EH (cell line): ENCODE measurements around the gene SELENOK.

Experiments used
- DNase-seq: peaks from one replicate; pipeline ENCODE4 v3.0.0-alpha.2; 2015; ENCODE audit warnings: low read depth

The SELENOK gene

DNA sequence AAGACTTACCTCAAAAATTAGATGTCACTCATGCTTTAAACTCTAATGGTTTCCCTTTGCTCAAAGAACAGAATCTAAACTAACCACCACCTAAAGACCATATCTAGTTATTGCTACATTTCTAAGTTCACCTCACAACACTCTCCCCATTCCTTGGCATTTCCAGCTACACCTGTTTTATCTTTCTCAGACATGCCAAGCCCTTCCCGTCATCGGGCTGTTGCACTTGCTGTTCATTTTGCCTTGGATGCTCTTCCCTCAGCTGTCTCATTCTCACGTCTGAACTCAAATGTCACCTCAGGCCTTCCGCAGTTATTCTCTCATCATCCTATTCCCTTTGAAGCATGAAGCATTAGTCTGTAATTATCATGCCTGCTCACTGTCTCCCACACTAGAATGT is 8.7 kb downstream of the SELENOK start:
- DNase-seq, result no peak

DNA sequence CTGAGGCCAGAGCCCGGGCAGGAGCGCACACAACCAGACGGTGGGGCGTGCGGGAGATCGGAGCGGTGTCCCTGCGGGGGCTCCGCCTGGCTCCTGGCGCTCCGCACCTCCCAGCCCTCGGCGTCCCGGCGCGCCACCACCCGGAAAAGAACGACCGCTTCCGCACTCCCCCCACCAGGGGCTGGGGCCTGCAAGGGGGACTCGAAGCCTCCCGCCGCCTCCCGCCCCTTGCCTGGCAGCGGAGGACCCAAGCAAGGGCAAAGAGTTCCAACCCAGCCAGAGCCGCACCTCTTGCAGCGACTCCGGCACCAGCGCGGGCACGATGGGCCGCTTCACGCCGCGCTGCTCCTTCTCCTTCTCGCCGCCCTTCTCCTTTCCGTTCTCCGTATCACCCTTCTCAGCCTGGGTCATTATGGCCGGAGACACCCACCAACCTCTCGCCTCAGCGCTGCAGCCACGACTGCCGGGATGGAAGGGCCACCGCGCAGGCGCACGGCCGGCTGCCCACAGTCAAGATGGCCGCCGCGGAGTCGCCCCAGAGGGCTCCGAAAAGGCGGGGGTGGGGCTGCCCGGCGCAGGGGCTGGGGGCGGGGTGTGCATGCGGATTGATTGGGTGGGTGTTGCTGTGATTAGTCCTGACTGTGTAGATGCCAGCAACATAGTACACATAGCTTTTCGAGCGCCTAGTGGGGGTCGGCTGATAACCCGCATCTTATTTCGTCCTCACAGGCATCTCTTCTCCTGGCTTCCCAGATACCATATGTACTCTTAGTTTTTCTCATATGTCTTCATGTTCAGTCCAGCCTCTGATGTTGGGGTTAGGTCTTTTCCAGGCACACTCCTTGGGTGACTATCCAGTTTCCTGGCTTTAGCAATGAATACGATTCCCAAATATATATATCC is 9.7 kb downstream of the SELENOK start, which contains the start of gene ACTR8:
Gene ACTR8, minus strand, starts transcription at position 462 of the 903 bp plus-strand sequence. Its CDS starts 51 bp downstream, at position 411.
- peak; percentile 87 for DNase-seq

DNA sequence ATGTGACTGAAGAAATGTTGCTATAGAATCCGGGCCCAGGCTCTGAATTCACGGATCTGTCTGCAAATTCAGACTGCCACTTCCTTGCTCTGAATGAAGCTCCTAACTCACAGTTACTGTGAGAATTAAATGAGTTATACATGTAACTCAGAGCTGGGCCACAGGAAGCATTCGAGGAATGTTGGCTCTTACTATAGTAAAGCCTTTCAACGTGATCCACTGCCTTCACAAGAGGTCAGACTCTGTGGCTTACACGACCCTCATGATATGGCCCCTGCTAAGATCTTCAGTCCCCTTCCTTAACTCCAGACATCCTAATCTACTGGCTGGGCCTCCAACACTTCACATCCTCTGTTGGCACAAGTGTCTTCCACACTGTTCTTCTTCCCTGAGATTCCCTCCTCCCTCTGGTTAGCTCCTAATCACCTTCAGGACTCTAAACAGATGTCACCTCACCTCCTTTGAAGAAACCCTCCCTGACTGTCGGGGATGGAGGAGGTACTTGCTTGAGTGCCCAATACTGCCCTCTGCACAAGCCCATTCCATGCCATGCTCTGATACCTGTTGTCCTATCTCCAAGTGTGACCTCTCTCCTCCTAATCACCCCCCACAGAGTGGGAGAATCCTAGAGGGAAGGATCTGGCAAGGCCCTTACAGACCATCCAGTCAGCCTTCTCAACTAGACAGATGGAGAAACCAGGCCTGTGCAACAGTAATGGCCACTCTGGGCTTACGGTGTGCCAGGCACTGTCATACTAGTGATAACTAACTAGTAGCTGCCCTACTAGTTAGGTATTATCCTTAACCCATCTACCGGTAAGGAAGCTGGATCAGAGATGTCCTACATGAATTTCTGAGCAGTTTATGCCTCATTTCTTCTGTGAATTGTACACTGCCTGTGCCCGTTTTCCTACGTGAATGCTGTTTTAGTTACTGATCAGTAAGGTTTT is 11.0 kb downstream of the SELENOK start:
- DNase-seq, result peak; percentile 66

DNA sequence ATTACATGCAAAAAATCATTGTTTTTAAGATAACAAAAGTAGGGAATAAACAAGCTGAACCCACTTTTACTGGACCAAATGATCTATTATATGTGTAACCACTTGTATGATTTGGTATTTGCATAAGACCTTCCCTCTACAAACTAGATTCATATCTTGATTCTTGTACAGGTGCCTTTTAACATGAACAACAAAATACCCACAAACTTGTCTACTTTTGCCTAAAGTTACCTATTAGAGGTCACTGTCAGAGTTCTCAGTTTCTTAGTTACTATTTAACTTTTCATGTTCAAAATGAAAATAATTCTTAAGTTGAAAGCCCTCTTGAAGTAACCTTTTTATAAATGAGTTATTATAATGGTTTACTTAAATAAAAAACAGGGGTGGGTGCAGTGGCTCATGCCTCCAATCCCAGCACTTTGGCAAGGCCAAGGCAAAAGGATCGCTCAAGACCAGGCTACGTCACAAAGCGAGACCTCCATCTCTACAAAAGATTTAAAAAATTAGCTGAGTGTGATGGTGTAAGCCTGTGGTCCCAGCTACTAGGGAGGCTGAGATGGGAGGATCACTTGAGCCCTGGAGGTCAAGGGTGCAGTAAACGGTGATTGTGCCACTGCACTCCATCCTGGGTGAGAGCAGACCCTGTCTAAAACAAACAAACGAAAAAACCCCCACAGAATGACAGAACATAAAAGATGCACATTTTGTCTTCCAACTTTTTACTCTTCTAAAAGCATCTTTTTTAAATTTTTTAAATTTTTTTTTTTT is 25.7 kb downstream of the SELENOK start:
- no peak for DNase-seq

DNA sequence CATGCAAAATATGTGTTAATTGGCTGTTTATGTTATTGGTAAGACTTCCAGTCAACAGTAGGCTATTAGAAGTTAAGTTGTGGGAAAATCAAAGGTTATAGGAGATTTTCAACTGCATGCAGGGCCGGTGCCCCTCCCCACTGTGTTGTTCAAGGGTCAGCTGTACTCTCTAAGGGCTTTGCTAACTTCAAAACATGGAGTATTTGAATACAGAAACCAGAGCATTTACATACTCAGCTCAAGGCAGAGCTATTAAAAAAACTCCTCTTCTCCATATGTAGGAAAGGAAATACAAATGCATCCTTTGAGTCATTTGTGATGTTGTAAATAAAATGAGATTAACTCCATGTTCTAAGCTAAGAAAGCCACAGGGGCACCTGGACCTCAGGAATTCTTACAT is 28.5 kb downstream of the SELENOK start:
- no peak for DNase-seq

DNA sequence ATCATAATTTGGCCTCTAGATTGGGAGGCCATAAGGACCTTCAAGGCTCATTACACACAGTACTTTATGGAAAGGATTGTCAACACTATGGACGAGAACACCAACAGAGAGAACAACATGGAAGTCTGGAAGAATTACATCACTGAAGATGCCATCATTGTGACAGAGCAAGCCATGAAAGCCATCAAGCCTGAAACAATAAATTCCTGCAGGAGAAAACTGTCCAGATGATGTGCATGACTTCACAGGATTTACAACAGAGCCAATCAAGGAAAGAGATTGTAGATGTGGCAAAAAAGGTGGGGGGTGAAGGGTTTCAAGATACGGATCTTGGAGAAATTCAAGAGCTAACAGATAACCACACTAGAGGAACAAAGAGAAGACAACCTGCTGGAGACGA is 29.4 kb downstream of the SELENOK start:
- DNase-seq, result no peak

DNA sequence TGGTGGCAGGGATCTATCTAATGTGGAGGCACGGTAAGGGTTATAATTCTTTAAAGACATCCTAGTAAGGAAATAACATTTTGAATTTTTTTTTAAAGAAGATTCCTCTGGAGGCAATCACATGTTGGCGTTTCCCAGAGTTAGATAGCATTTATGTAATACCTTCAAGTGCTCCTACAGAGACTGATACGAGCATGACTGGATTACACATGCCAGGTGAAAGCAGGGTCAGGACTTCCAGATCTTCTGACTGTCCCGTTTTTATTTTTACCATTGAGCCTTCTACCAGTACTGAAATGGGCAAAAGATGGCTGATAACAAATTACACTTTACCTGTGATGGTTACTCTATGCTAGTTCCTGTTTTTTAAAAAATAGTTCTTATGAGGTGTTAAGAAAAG is 31.5 kb downstream of the SELENOK start:
- no peak for DNase-seq

DNA sequence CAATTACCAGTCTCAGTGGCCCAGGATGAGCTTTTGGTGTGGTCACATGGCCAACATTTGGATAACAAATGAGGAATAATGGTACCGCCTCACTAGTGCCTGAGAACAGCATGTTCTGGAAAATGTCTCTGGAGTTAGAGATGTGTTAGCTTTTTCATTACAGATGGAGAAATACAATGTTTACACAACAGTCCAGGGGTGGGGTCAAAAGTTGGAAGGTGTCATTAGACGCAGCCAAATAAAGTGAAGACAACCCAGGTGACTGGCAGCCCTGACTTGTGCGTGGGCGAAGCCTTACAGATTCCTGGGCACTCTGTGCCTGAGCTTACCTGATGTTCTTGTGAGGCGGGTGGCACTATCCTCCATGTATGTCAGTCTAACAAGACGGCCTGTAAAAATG is 32.5 kb downstream of the SELENOK start:
- DNase-seq, result no peak

DNA sequence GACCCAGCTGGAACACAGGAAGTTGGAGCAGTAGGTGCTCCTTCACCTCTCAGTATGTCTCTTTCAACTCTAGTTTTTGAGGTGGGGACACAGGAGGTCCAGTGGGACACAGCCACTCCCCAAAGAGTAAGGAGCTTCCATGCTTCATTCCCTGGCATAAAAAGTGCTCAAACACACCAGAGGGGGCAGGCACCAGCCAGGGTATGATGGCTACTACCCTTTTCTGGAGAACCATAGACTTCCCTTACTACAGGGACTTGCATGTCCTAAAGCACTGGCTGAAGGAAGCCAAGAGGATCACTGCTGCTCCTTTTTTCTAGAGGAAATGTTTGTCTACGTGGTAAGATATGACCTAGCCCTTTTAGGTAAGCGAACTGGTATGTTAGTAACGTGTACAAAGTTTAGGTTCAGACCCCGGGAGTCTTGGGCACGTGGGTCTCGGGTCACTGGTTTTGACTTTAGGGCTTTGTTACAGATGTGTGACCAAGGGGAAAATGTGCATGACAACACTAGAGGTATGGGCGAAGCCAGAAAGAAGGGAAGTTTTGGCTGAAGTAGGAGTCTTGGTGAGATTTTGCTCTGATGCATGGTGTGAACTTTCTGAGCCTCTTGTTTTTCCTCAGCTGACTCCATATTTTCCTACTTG is 33.4 kb downstream of the SELENOK start:
- no peak for DNase-seq

DNA sequence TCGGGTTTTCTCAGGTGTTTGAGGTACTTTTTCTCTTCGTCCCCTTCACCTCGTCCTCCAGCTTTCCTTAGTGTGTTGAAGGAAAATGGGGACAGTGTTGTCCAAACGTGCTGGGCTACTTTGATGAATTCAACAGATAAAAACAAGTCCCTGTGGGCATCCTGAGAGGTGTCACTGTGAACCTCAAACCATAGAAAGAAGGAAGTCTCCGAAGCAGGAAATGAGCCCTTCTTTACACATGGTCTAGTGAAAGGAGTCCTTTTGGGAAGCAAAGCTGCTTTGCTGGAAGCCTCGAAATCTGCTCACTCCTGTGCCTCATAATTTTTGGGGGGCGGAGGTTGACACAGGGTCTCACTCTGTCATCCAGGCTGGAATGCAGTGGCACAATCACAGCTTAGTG is 34.7 kb downstream of the SELENOK start:
- DNase-seq, result no peak

DNA sequence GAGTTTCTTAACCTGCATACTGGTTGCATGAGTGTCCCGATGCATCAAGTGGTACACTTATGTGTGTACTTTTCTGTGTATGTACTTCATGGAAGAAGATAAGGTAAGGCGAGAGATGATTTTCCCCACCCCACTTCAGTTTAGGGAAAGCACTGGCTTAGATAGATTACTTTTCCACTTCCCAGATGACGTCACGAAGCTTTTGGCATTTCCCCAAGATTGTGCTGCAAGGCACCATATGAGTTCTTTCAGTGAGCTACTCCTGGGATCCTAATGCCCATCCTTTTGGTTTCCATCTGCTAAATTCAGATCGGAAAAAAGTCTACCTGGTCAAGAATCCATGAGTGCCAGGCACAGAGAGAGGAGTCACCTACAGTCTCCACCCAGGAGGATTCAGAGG is 40.8 kb downstream of the SELENOK start:
- peak; percentile 46 for DNase-seq

DNA sequence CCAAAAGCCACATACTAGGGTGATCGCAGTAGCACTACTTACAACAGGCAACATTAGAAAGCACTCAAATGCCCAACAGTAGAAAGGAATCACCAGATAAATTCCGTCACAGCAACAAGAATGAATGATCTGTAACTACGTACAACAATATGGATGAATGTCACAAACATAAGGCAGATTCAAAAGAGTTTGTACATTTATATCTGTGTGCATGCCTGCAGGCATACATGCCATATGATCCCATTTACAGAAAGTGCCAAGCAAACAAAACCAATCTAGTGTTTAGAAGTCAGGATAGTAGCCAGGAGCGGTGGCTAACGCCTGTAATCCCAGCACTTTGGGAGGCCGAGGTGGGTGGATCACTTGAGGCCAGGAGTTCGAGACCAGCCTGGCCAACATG is 41.7 kb downstream of the SELENOK start:
- DNase-seq, result no peak

DNA sequence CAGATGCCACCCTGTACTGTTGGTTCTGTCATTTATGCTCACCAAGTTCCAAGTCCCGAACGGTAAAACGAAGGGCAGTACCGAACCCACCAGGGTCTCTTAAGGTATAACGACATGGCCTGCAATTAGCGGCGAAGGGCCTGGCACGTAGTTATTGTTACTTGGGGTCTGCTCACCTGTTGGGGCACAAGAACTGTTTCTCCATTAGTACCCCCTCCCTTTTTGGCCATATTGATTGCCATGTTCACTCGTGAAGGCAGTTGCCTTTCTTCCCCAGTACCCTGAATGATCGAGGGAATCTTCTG is 44.9 kb downstream of the SELENOK start:
- DNase-seq, result no peak

DNA sequence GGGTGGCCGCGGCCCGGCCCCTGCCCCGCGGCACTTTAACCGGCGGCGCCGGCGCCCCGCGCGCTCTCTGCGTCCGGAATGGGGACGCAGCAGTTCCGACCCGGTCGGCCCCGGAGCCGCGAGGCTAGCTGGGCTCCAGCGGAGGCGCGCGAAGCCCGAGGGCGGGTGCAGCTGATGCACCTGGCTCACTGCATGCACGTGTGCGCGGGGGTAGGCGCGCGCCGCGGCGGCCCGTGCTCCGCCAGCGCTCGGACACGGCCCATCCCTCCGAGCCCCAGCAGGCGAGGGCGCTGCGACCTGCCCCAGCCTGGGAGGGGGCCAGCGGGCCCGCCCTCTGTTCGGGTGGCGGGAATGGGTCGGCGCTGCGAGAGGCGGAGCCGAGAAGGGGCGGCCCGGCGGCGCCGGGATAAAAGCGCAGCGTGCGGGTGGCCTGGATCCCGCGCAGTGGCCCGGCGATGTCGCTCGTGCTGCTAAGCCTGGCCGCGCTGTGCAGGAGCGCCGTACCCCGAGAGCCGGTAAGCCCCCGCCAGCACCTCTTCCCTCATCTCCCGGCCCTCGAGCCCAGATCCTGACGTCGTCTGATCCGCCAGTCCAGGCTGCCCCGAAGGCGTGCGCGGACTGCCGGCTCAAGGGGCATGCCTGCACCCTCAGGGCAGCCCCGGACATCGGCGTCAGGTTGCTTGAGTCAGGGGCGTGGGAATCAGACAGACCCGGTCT is 45.4 kb downstream of the SELENOK start, which contains the start of the genes CHDH and IL17RB:
Gene CHDH, minus strand, starts transcription at position 286 of the 717 bp plus-strand sequence. CDS start 22,411 bp downstream, outside the sequence.
Gene IL17RB, plus strand, starts transcription at position 435 of the 717 bp plus-strand sequence. Its CDS starts 21 bp downstream, at position 456.
- peak; percentile 18 for DNase-seq

DNA sequence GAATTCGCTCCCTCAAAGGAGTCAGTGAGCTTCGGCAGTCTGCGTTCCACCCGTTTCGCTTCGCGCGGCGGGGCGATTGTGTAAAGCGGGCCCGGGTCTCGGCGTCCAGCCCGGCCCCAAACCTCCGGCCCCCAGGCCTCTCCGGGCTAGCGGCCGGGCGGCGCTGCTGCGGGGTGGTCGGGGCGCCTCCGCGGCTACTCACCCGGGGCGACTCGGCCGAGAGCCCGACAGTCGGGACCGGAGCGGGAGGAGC is 45.9 kb downstream of the SELENOK start:
- DNase-seq, result no peak

DNA sequence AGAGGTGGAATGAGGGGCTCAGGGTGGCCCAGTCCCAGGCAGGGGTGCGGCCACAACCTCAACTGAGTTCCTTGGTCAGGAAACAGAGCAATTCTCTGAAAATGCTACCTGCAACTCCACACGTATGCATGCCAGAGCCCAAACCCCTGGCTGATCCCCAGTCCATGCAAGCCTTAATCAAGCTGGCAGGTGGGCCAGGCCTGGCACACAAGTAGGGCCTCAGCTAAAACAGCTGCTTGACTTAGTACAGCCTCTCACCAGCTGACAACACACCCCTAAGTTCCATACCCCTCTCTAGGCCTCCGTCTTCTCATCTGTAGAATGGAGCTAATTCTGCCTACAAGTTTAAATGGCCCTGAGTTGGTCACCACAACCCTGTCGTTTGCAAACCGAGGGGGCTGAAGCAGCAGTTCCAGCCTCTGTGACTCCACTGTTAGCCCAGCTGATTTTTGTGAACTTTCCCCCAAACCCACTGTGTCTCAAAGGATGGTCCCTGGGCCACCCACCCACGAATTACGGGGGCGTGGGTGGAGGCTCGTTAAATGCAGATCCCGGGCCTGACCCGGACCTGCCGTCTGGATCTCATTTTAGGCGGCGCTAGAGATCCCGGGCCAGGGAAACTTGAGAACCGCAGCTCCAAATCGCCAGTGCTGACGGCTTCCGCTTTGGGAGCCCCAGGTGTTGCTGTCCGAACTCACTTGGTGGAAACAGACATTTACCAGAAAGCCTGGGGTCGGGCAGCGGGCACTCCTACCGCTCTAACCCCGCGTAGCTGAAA is 46.4 kb downstream of the SELENOK start:
- DNase-seq, result peak; percentile 46

DNA sequence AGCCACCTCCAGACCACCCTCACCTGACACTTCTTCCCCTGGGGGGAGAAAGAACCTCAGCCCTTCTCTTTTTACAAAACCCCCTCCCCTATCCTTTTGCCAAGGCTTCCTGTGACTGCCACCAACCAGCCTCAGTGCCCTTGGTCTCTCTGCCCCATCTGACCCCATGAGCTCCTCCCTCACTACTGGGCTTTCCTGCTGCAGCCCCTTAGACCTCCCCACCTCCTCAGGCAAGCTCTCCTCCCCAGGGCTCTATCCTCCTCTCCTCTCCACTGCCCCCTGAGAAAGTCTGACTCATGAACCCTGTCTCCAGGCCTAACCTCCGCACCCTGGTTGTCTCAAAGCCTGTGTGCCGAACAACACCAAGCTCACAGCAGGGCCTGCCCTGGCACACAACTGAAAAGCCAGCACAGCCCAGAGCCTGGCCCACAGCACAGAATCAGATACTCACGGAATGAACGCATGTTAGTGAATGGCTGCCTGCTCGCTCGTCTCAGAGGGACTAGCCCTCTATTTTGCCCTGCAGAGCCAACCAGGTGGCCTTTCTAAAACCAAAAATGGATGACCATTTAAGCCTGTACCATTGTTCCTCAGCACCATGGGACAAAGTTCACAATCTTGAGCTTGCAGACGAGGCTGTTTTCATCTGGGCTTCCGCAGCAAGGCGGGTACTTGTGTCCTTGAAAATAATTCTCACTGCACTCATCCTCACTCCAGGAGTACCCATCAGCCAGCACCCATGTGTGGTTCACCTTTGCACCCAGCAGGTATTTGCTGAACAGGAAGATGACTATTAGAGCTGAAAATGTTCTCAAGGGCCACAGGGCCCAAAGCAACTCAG is 47.2 kb downstream of the SELENOK start:
- peak; percentile 4 for DNase-seq

DNA sequence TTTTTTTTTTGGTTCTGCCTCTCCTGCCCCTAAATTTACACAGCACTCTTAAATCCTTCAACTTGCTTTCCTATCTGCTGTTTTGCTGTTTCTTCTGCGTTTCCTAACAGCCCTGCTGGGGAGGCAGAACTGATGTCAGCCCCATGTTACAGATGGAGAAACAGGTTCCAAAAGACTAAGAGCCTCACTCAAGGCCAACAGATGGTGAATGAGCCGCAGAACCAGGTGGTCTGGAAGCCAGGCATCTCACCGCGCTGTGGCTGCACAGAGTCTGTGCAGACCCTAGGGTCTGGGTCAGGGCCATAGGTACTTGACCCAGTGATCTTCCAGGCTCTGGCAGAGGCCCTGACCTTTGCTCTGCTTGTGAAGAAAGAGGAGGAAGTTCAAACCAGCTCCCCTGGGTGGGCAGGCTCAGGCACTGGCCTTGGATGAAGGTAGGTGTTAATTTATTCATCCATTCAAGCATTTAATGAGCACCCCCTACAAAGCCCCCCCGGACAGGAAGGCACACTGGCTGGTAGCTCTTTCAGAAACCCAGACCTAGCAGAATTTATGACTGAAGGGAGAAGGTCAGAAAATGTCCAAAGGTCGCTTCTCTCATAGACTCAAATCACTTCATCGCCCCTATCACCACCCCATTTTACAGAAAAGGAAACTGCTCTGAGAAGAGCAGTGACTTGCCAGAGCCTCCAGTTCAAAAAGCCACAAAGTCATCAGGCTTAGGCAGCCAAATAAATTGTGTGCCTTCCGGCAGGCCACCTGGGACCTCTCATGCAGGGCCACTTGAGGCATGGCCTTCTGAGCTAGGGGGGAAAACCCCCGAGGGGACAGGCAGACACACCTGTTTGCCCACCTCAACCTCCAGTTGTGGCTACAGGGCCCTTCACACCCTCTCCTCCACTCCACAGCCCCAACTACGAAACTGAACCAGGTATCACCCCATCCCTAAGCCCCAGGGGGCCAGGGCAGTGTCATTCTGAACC is 48.2 kb downstream of the SELENOK start:
- DNase-seq, result no peak
